ENCODE data around the gene GALC. TPM values are rescaled to one million over a fixed set of nuclear protein-coding genes. Genes with fewer than 3 reads are reported as not detected.

The GALC gene
- total and polyA plus RNA-seq, 2 donors (not counting 3 experiments of a cell fraction or from before 2014, with no cell fraction given): 12.4 to 14.2 TPM

DNA sequence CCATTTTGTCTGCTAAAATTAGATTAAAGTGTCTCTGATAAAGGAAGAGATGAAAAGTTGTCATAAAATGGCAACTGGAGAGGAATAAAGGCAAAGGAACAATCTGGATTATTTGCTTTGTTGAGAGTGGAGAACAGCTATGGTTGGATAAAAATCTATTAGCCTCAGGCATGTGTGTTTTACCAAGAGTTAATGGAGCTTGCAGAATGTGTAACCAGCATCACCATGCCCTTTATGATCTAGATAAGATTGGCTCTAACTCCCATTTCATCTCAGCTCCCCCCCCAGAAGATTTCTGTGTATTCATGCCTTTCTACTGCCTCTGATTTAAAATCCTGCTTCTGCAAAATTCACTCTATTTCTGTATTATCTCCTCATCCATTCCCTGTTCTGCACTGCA, 93.8 kb downstream of the GALC start:
- Histone ChIP-seq H3K27ac (ENCODE audit: insufficient read depth, low read depth, low read length) (no peak overlapping the region), H3K4me2 (ENCODE audit: insufficient read depth, low read length) (no peak overlapping the region), H3K4me1 (ENCODE audit: control insufficient read depth, extremely low read depth, insufficient read depth, low read length) (no peaks in the 10 kb centered on the region), H3K9me1 (replicated peaks; ENCODE audit: control insufficient read depth, extremely low read depth, insufficient read depth, low read length) (no peaks in the 10 kb centered on the region), H3K27me3 (ENCODE audit: control insufficient read depth in 2 of 2, insufficient read depth in 2 of 2, low read length in 2 of 2) (peaks cover 0 to 4% of the 10 kb centered on the region in 2 experiments), H3K9ac (replicated peaks; ENCODE audit: extremely low read depth, insufficient read depth, low read length) (no peak overlapping the region), H4K20me1 (replicated peaks; ENCODE audit: control insufficient read depth, extremely low read depth, insufficient read depth, low read length) (no peaks in the 10 kb centered on the region), H3K79me2 (ENCODE audit: control insufficient read depth, insufficient read depth, low read length) (no peaks in the 10 kb centered on the region), H3K36me3 (ENCODE audit: control insufficient read depth in 2 of 2, extremely low read depth in 1 of 2, insufficient read depth in 2 of 2, low read length in 2 of 2) (no peaks in the 10 kb centered on the region), H2AFZ (ENCODE audit: low read depth, low read length) (no peak overlapping the region), H3K9me3 (replicated peaks; ENCODE audit: control insufficient read depth, insufficient read depth, low read length) (no peaks in the 10 kb centered on the region), H3K4me3 (replicated peaks in 1 of 3; ENCODE audit: insufficient read depth in 1 of 3, low read depth in 1 of 3, low read length in 3 of 3) (no peak overlapping the region)
- no peak for TF ChIP-seq POLR2A (IDR thresholded peaks at IDR 0.05; ENCODE audit: low read depth, low read length)
- no peak for TF ChIP-seq MAX (IDR thresholded peaks at IDR 0.05; ENCODE audit: insufficient read depth, insufficient read length)
- TF ChIP-seq, protein P1, sequence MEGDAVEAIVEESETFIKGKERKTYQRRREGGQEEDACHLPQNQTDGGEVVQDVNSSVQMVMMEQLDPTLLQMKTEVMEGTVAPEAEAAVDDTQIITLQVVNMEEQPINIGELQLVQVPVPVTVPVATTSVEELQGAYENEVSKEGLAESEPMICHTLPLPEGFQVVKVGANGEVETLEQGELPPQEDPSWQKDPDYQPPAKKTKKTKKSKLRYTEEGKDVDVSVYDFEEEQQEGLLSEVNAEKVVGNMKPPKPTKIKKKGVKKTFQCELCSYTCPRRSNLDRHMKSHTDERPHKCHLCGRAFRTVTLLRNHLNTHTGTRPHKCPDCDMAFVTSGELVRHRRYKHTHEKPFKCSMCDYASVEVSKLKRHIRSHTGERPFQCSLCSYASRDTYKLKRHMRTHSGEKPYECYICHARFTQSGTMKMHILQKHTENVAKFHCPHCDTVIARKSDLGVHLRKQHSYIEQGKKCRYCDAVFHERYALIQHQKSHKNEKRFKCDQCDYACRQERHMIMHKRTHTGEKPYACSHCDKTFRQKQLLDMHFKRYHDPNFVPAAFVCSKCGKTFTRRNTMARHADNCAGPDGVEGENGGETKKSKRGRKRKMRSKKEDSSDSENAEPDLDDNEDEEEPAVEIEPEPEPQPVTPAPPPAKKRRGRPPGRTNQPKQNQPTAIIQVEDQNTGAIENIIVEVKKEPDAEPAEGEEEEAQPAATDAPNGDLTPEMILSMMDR (IDR thresholded peaks at IDR 0.05; ENCODE audit: extremely low read depth in 1 of 2, insufficient read depth in 1 of 2, low read depth in 1 of 2, low read length in 2 of 2): no peak
- TF ChIP-seq JUN (IDR thresholded peaks at IDR 0.05; ENCODE audit: borderline replicate concordance, insufficient read depth, insufficient read length, low read depth): no peak
- TF ChIP-seq POLR2AphosphoS5 (IDR thresholded peaks at IDR 0.05; ENCODE audit: insufficient read depth, low read depth, low read length): no peak
- no peak for TF ChIP-seq MYC (IDR thresholded peaks at IDR 0.05; ENCODE audit: low read depth, low read length)
- TF ChIP-seq FOS (IDR thresholded peaks at IDR 0.05; ENCODE audit: borderline replicate concordance, insufficient read depth, low read length): no peak
- TF ChIP-seq GATA2 (IDR thresholded peaks at IDR 0.05; ENCODE audit: insufficient read depth, insufficient read length, low read depth, low read length): no peak
- intact Hi-C loops (cut with micrococcal nuclease): no loop called here
- no TSS peak for BruUV-seq (replicated peaks)
- ChIA-PET CTCF (no interaction called here), POLR2A (no interaction called here)
- no peak for DNase-seq (ENCODE audit: low read depth, low spot score)
- no peak for FAIRE-seq
- dilution Hi-C loops (cut with MboI; ENCODE audit: extremely low pct_ligation_motif_present, low sequenced_read_pairs): no loop called here

Measured in endothelial cell of umbilical vein (primary cell).